ENCODE data around the gene LIX1. TPM values are rescaled to one million over a fixed set of nuclear protein-coding genes. Genes with fewer than 3 reads are reported as not detected.
"Not testable (repeated sequence)": the region's sequence is repeated elsewhere in the genome, so short reads cannot be mapped to it uniquely, and the experiment has no call there.

The LIX1 gene
- total RNA-seq, 2 donors from 2014 or later = 0.97 to 1.0 TPM

- no peak for DNase-seq (ENCODE audit: low spot score)
- no peaks in the 10 kb centered on the region for H3K27me3 ChIP-seq (replicated peaks; ENCODE audit: insufficient read depth)
- H3K27ac ChIP-seq = no peak overlapping the region
- H3K9me3 ChIP-seq = no peaks in the 10 kb centered on the region
- 82% methylated on average over 2 of the region's 2 CpGs for WGBS
- no peaks in the 10 kb centered on the region for H3K4me1 ChIP-seq (replicated peaks)
- H3K4me3 ChIP-seq = no peak overlapping the region
- no peaks in the 10 kb centered on the region for H3K36me3 ChIP-seq
- intact Hi-C loops (cut with DNase I) = no loop called here
- no peak for TF ChIP-seq POLR2A (IDR thresholded peaks at IDR 0.05)
- TF ChIP-seq POLR2AphosphoS5 (IDR thresholded peaks at IDR 0.05) = no peak
- TF ChIP-seq, protein P1, sequence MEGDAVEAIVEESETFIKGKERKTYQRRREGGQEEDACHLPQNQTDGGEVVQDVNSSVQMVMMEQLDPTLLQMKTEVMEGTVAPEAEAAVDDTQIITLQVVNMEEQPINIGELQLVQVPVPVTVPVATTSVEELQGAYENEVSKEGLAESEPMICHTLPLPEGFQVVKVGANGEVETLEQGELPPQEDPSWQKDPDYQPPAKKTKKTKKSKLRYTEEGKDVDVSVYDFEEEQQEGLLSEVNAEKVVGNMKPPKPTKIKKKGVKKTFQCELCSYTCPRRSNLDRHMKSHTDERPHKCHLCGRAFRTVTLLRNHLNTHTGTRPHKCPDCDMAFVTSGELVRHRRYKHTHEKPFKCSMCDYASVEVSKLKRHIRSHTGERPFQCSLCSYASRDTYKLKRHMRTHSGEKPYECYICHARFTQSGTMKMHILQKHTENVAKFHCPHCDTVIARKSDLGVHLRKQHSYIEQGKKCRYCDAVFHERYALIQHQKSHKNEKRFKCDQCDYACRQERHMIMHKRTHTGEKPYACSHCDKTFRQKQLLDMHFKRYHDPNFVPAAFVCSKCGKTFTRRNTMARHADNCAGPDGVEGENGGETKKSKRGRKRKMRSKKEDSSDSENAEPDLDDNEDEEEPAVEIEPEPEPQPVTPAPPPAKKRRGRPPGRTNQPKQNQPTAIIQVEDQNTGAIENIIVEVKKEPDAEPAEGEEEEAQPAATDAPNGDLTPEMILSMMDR (IDR thresholded peaks at IDR 0.05) = no peak
Observed at GRCh38 chr5:97088774-97089148, 53.6 kb downstream of the LIX1 start.

DNA sequence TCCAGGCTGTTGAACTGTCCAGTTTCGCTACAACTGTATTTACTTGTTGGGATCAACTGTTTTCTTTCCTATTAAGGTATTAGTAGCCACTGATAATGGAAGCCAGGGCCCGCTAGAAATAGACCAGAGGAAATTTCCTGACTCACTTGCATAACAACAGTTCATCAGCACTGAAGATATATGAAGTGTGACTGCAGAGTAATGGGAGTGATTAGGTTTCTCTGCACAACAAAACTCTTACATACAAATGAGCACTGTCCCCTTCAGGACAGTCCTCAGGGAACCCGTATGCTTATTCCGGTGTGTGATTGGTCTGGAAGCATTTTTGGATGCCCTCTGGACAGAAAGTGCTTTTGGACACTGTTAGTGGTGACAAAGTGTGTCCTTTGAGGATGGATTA, 55.3 kb downstream of the LIX1 start:
- Histone ChIP-seq H3K36me3 (no peaks in the 10 kb centered on the region), H3K27me3 (replicated peaks; ENCODE audit: insufficient read depth) (no peaks in the 10 kb centered on the region), H3K27ac (peak overlapping the region in 1 of 2 donors; percentile 11), H3K9me3 (no peaks in the 10 kb centered on the region), H3K4me1 (replicated peaks) (no peaks in the 10 kb centered on the region), H3K4me3 (no peak overlapping the region)
- WGBS = 79% methylated on average over 4 of the region's 4 CpGs
- TF ChIP-seq, protein P1 (IDR thresholded peaks at IDR 0.05) = no peak
- TF ChIP-seq POLR2A (IDR thresholded peaks at IDR 0.05) (no peak), POLR2AphosphoS5 (IDR thresholded peaks at IDR 0.05) (no peak)
- DNase-seq (ENCODE audit: low spot score) = no peak
- intact Hi-C loops (cut with DNase I) = no loop called here

DNA sequence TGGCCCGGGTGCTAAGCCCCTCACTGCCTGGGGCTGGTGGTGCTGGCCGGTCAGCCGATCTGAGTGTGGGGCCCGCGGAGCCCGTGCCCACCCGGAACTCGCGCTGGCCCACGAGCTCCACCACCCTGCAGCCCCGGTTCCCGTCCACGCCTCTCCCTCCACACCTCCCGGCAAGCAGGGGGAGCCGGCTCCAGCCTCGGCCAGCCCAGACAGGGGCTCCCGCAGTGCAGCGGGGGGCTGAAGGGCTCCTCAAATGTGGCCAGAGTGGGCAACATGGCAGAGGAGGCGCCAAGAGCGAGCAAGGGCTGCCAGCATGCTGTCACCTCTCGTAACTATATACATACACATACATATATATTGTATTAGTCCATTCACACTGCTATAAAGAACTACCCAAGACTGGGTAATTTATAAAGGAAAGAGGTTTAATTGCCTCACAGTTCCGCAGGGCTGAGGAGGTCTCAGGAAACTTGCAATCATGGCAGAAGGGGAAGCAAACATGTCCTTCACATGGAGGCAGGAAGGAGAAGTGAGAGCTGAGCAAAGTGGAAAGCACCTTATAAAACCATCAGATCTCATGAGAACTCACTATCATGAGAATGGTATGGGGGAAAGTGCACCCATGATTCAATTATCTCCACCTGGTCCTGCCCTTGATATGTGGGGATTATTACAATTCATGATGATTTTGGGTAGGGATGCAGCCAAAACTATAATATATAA, 56.8 kb downstream of the LIX1 start:
- WGBS = 99% methylated on average over 13 of the region's 22 CpGs
- intact Hi-C loops (cut with DNase I) = no loop called here
- no peaks in the 10 kb centered on the region for H3K4me1 ChIP-seq (replicated peaks)
- H3K27ac ChIP-seq = no peak overlapping the region
- DNase-seq (ENCODE audit: low spot score) = no peak
- no peaks in the 10 kb centered on the region for H3K9me3 ChIP-seq
- no peaks in the 10 kb centered on the region for H3K36me3 ChIP-seq
- no peaks in the 10 kb centered on the region for H3K27me3 ChIP-seq (replicated peaks; ENCODE audit: insufficient read depth)
- H3K4me3 ChIP-seq = no peak overlapping the region
- TF ChIP-seq POLR2AphosphoS5 (IDR thresholded peaks at IDR 0.05) (no peak), POLR2A (IDR thresholded peaks at IDR 0.05) (no peak)
- TF ChIP-seq, protein P1 (IDR thresholded peaks at IDR 0.05) = no peak

GRCh38 chr5:97084782-97085458, 57.5 kb downstream of the LIX1 start:
- H3K4me3 ChIP-seq; H3K27me3 ChIP-seq (replicated peaks; ENCODE audit: insufficient read depth); intact Hi-C loops (cut with DNase I); H3K9me3 ChIP-seq; DNase-seq (ENCODE audit: low spot score); H3K4me1 ChIP-seq (replicated peaks); H3K27ac ChIP-seq; H3K36me3 ChIP-seq: not testable (repeated sequence)
- WGBS = 93% methylated on average over 15 of the region's 21 CpGs

DNA sequence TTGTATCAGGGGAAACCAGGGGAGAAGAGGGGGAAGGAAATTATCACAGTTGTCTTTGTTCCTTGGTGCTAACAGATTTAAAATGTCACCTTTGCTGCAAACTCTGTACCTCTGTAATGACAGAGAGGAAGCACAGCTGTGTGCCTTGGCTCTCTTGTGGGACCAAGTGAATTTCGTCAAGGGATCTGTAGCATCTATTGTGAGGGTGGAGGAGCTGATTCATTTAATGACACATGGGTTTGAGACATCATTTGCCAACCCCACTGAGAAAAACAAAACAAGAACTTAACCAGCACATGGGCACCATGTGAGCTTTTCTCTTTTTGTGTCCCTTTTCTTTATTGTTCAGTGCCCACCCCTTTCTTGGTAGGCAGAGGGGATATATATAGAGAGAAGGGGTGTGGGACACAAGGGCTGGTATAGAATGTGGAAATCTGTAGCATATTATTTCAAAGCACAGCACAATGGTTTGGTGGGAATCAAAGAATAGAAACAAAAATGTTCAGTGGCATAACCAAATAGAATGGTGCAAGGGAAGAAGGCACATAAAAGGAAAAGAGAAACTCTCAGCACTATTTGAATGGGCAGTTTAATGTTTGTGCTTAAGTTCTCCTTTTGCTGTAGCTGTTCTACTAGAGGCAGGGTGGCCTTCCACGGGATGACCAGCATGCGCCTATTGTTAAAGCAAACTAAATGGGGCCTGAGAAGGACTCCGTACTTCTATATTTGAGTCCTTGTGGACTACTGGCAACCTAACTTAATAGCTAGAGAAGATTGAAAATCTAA, 63.3 kb downstream of the LIX1 start:
- H3K9me3 ChIP-seq = no peaks in the 10 kb centered on the region
- intact Hi-C loops (cut with DNase I) = no loop called here
- no peaks in the 10 kb centered on the region for H3K4me1 ChIP-seq (replicated peaks)
- no peak overlapping the region for H3K27ac ChIP-seq
- no peaks in the 10 kb centered on the region for H3K27me3 ChIP-seq (replicated peaks; ENCODE audit: insufficient read depth)
- TF ChIP-seq, protein P1 (IDR thresholded peaks at IDR 0.05) = no peak
- TF ChIP-seq POLR2AphosphoS5 (IDR thresholded peaks at IDR 0.05) (no peak), POLR2A (IDR thresholded peaks at IDR 0.05) (no peak)
- 81% methylated on average over 4 of the region's 4 CpGs for WGBS
- no peak for DNase-seq (ENCODE audit: low spot score)
- no peaks in the 10 kb centered on the region for H3K36me3 ChIP-seq
- no peak overlapping the region for H3K4me3 ChIP-seq

All from prostate gland (tissue), 2 donors.